Measurements from ENCODE around the gene IGSF9B. TPM values are rescaled to one million over a fixed set of nuclear protein-coding genes. Genes with fewer than 3 reads are reported as not detected.

IGSF9B gene
- total RNA-seq, 1 experiment from 2014 or later, result 5.6 TPM

- no peaks in the 10 kb centered on the region for H3K79me2 ChIP-seq (ENCODE audit: low read length)
- no peak for DNase-seq
- H3K4me2 ChIP-seq (ENCODE audit: low read depth, low read length, poor library complexity, severe bottlenecking), result no peak overlapping the region
- H3K9me2 ChIP-seq (replicated peaks; ENCODE audit: insufficient read depth, low read length), result no peaks in the 10 kb centered on the region
- H3K9me3 ChIP-seq (ENCODE audit: low read length), result no peaks in the 10 kb centered on the region
- H4K20me1 ChIP-seq (ENCODE audit: insufficient read depth, low read depth, low read length), result no peaks in the 10 kb centered on the region
- no peaks in the 10 kb centered on the region for H3K27me3 ChIP-seq (ENCODE audit: low read length)
- no peak overlapping the region for H3K9ac ChIP-seq (ENCODE audit: low read length)
- no peak overlapping the region for H2AFZ ChIP-seq (ENCODE audit: low read length)
- H3K4me3 ChIP-seq (ENCODE audit: low read length), result no peak overlapping the region
- H3K27ac ChIP-seq (ENCODE audit: low read length), result no peak overlapping the region
- H3K4me1 ChIP-seq (ENCODE audit: low read length), result no peaks in the 10 kb centered on the region
- no peaks in the 10 kb centered on the region for H3K36me3 ChIP-seq (ENCODE audit: insufficient read depth, low read length)
Observed at GRCh38 chr11:133910101-133910500, 46.7 kb downstream of the IGSF9B start.

GRCh38 chr11:133908827-133909226 is 47.9 kb downstream of the IGSF9B start:
- Histone ChIP-seq H3K9me2 (replicated peaks; ENCODE audit: insufficient read depth, low read length) (no peaks in the 10 kb centered on the region), H3K79me2 (ENCODE audit: low read length) (no peaks in the 10 kb centered on the region), H3K4me2 (ENCODE audit: low read depth, low read length, poor library complexity, severe bottlenecking) (no peak overlapping the region), H3K27me3 (ENCODE audit: low read length) (no peaks in the 10 kb centered on the region), H3K4me3 (ENCODE audit: low read length) (no peak overlapping the region), H3K9me3 (ENCODE audit: low read length) (no peaks in the 10 kb centered on the region), H3K27ac (ENCODE audit: low read length) (no peak overlapping the region), H4K20me1 (ENCODE audit: insufficient read depth, low read depth, low read length) (no peaks in the 10 kb centered on the region), H3K4me1 (ENCODE audit: low read length) (no peaks in the 10 kb centered on the region), H3K36me3 (ENCODE audit: insufficient read depth, low read length) (no peaks in the 10 kb centered on the region), H3K9ac (ENCODE audit: low read length) (no peak overlapping the region), H2AFZ (ENCODE audit: low read length) (no peak overlapping the region)
- no peak for DNase-seq

- H2AFZ ChIP-seq (ENCODE audit: low read length), result no peak overlapping the region
- H4K20me1 ChIP-seq (ENCODE audit: insufficient read depth, low read depth, low read length), result no peaks in the 10 kb centered on the region
- H3K4me3 ChIP-seq (ENCODE audit: low read length), result no peak overlapping the region
- H3K4me2 ChIP-seq (ENCODE audit: low read depth, low read length, poor library complexity, severe bottlenecking), result no peak overlapping the region
- DNase-seq, result no peak
- H3K4me1 ChIP-seq (ENCODE audit: low read length), result no peaks in the 10 kb centered on the region
- H3K9ac ChIP-seq (ENCODE audit: low read length), result no peak overlapping the region
- no peak overlapping the region for H3K27ac ChIP-seq (ENCODE audit: low read length)
- no peaks in the 10 kb centered on the region for H3K79me2 ChIP-seq (ENCODE audit: low read length)
- H3K9me3 ChIP-seq (ENCODE audit: low read length), result no peaks in the 10 kb centered on the region
- no peaks in the 10 kb centered on the region for H3K36me3 ChIP-seq (ENCODE audit: insufficient read depth, low read length)
- H3K9me2 ChIP-seq (replicated peaks; ENCODE audit: insufficient read depth, low read length), result no peaks in the 10 kb centered on the region
- H3K27me3 ChIP-seq (ENCODE audit: low read length), result no peaks in the 10 kb centered on the region
Observed at GRCh38 chr11:133907841-133908241, 48.9 kb downstream of the IGSF9B start.

- Histone ChIP-seq H3K9me3 (ENCODE audit: low read length) (no peaks in the 10 kb centered on the region), H3K4me1 (ENCODE audit: low read length) (no peaks in the 10 kb centered on the region), H2AFZ (ENCODE audit: low read length) (no peak overlapping the region), H3K27me3 (ENCODE audit: low read length) (no peaks in the 10 kb centered on the region), H3K9ac (ENCODE audit: low read length) (no peak overlapping the region), H3K4me3 (ENCODE audit: low read length) (no peak overlapping the region), H4K20me1 (ENCODE audit: insufficient read depth, low read depth, low read length) (no peaks in the 10 kb centered on the region), H3K36me3 (ENCODE audit: insufficient read depth, low read length) (no peaks in the 10 kb centered on the region), H3K4me2 (ENCODE audit: low read depth, low read length, poor library complexity, severe bottlenecking) (no peak overlapping the region), H3K79me2 (ENCODE audit: low read length) (no peaks in the 10 kb centered on the region), H3K9me2 (replicated peaks; ENCODE audit: insufficient read depth, low read length) (no peaks in the 10 kb centered on the region), H3K27ac (ENCODE audit: low read length) (no peak overlapping the region)
- no peak for DNase-seq
Observed at GRCh38 chr11:133907216-133907615, 49.6 kb downstream of the IGSF9B start.

GRCh38 chr11:133906746-133907145 is 50.0 kb downstream of the IGSF9B start:
- H3K27ac ChIP-seq (ENCODE audit: low read length), result no peak overlapping the region
- no peak overlapping the region for H3K4me3 ChIP-seq (ENCODE audit: low read length)
- no peaks in the 10 kb centered on the region for H3K4me1 ChIP-seq (ENCODE audit: low read length)
- no peak overlapping the region for H3K9ac ChIP-seq (ENCODE audit: low read length)
- H2AFZ ChIP-seq (ENCODE audit: low read length), result no peak overlapping the region
- no peak overlapping the region for H3K4me2 ChIP-seq (ENCODE audit: low read depth, low read length, poor library complexity, severe bottlenecking)
- H3K9me2 ChIP-seq (replicated peaks; ENCODE audit: insufficient read depth, low read length), result no peaks in the 10 kb centered on the region
- no peaks in the 10 kb centered on the region for H3K27me3 ChIP-seq (ENCODE audit: low read length)
- no peaks in the 10 kb centered on the region for H3K9me3 ChIP-seq (ENCODE audit: low read length)
- DNase-seq, result no peak
- H3K79me2 ChIP-seq (ENCODE audit: low read length), result no peaks in the 10 kb centered on the region
- no peaks in the 10 kb centered on the region for H3K36me3 ChIP-seq (ENCODE audit: insufficient read depth, low read length)
- no peaks in the 10 kb centered on the region for H4K20me1 ChIP-seq (ENCODE audit: insufficient read depth, low read depth, low read length)

GRCh38 chr11:133906241-133906640 is 50.5 kb downstream of the IGSF9B start:
- no peaks in the 10 kb centered on the region for H4K20me1 ChIP-seq (ENCODE audit: insufficient read depth, low read depth, low read length)
- no peaks in the 10 kb centered on the region for H3K9me2 ChIP-seq (replicated peaks; ENCODE audit: insufficient read depth, low read length)
- H3K79me2 ChIP-seq (ENCODE audit: low read length), result no peaks in the 10 kb centered on the region
- no peak overlapping the region for H3K27ac ChIP-seq (ENCODE audit: low read length)
- H3K4me2 ChIP-seq (ENCODE audit: low read depth, low read length, poor library complexity, severe bottlenecking), result no peak overlapping the region
- no peaks in the 10 kb centered on the region for H3K27me3 ChIP-seq (ENCODE audit: low read length)
- no peak for DNase-seq
- no peaks in the 10 kb centered on the region for H3K4me1 ChIP-seq (ENCODE audit: low read length)
- H3K9ac ChIP-seq (ENCODE audit: low read length), result no peak overlapping the region
- no peak overlapping the region for H2AFZ ChIP-seq (ENCODE audit: low read length)
- no peaks in the 10 kb centered on the region for H3K36me3 ChIP-seq (ENCODE audit: insufficient read depth, low read length)
- H3K4me3 ChIP-seq (ENCODE audit: low read length), result no peak overlapping the region
- no peaks in the 10 kb centered on the region for H3K9me3 ChIP-seq (ENCODE audit: low read length)

- Histone ChIP-seq H3K4me3 (ENCODE audit: low read length) (no peak overlapping the region), H3K4me2 (ENCODE audit: low read depth, low read length, poor library complexity, severe bottlenecking) (no peak overlapping the region), H3K79me2 (ENCODE audit: low read length) (no peaks in the 10 kb centered on the region), H3K4me1 (ENCODE audit: low read length) (no peaks in the 10 kb centered on the region), H3K9ac (ENCODE audit: low read length) (no peak overlapping the region), H2AFZ (ENCODE audit: low read length) (no peak overlapping the region), H3K27ac (ENCODE audit: low read length) (no peak overlapping the region), H3K9me3 (ENCODE audit: low read length) (no peaks in the 10 kb centered on the region), H3K9me2 (replicated peaks; ENCODE audit: insufficient read depth, low read length) (no peaks in the 10 kb centered on the region), H3K27me3 (ENCODE audit: low read length) (no peaks in the 10 kb centered on the region), H4K20me1 (ENCODE audit: insufficient read depth, low read depth, low read length) (no peaks in the 10 kb centered on the region), H3K36me3 (ENCODE audit: insufficient read depth, low read length) (no peaks in the 10 kb centered on the region)
- no peak for DNase-seq
Observed at GRCh38 chr11:133905677-133906156, 51.1 kb downstream of the IGSF9B start.

- Histone ChIP-seq H3K36me3 (ENCODE audit: insufficient read depth, low read length) (no peaks in the 10 kb centered on the region), H3K27ac (ENCODE audit: low read length) (no peak overlapping the region), H3K9me3 (ENCODE audit: low read length) (no peaks in the 10 kb centered on the region), H3K79me2 (ENCODE audit: low read length) (no peaks in the 10 kb centered on the region), H3K4me1 (ENCODE audit: low read length) (no peaks in the 10 kb centered on the region), H3K27me3 (ENCODE audit: low read length) (no peaks in the 10 kb centered on the region), H3K4me3 (ENCODE audit: low read length) (no peak overlapping the region), H3K9me2 (replicated peaks; ENCODE audit: insufficient read depth, low read length) (no peaks in the 10 kb centered on the region), H2AFZ (ENCODE audit: low read length) (no peak overlapping the region), H4K20me1 (ENCODE audit: insufficient read depth, low read depth, low read length) (no peaks in the 10 kb centered on the region), H3K4me2 (ENCODE audit: low read depth, low read length, poor library complexity, severe bottlenecking) (no peak overlapping the region), H3K9ac (ENCODE audit: low read length) (no peak overlapping the region)
- no peak for DNase-seq
Observed at GRCh38 chr11:133904818-133905515, 51.8 kb downstream of the IGSF9B start.

All from Karpas-422 (cell line).